Measurements from ENCODE around the gene XPR1. TPM values are rescaled to one million over a fixed set of nuclear protein-coding genes. Genes with fewer than 3 reads are reported as not detected.

XPR1 gene
- total and polyA plus RNA-seq, 9 donors, result 5.7 to 34.1 (median 17.3) TPM

GRCh38 chr1:180751921-180752320, 120.1 kb downstream of the XPR1 start:
- Histone ChIP-seq H3K9me3 (no peaks in the 10 kb centered on the region), H3K27ac (no peak overlapping the region), H3K4me3 (no peak overlapping the region), H3K36me3 (no peaks in the 10 kb centered on the region), H3K27me3 (no peaks in the 10 kb centered on the region), H3K4me1 (ENCODE audit: insufficient read depth) (no peaks in the 10 kb centered on the region)
- TF ChIP-seq EP300 (IDR thresholded peaks at IDR 0.05), result no peak
- no peak for TF ChIP-seq POLR2A (IDR thresholded peaks at IDR 0.05)
- TF ChIP-seq, protein P1, sequence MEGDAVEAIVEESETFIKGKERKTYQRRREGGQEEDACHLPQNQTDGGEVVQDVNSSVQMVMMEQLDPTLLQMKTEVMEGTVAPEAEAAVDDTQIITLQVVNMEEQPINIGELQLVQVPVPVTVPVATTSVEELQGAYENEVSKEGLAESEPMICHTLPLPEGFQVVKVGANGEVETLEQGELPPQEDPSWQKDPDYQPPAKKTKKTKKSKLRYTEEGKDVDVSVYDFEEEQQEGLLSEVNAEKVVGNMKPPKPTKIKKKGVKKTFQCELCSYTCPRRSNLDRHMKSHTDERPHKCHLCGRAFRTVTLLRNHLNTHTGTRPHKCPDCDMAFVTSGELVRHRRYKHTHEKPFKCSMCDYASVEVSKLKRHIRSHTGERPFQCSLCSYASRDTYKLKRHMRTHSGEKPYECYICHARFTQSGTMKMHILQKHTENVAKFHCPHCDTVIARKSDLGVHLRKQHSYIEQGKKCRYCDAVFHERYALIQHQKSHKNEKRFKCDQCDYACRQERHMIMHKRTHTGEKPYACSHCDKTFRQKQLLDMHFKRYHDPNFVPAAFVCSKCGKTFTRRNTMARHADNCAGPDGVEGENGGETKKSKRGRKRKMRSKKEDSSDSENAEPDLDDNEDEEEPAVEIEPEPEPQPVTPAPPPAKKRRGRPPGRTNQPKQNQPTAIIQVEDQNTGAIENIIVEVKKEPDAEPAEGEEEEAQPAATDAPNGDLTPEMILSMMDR (IDR thresholded peaks at IDR 0.05), result no peak
- DNase-seq, result no peak
- intact Hi-C loops (cut with DNase I), result no loop called here
- 89 to 93% (median 91%) methylated on average over 2 of the region's 2 CpGs for WGBS, 3 donors

- Histone ChIP-seq H3K36me3 (no peaks in the 10 kb centered on the region), H3K4me3 (no peak overlapping the region), H3K9me3 (no peaks in the 10 kb centered on the region), H3K27me3 (no peaks in the 10 kb centered on the region), H3K27ac (no peak overlapping the region), H3K4me1 (ENCODE audit: insufficient read depth) (no peaks in the 10 kb centered on the region)
- TF ChIP-seq, protein P1 (IDR thresholded peaks at IDR 0.05), result no peak
- TF ChIP-seq EP300 (IDR thresholded peaks at IDR 0.05), result no peak
- no peak for TF ChIP-seq POLR2A (IDR thresholded peaks at IDR 0.05)
- intact Hi-C loops (cut with DNase I), result no loop called here
- 94 to 99% (median 97%) methylated on average over 7 of the region's 7 CpGs for WGBS, 3 donors
- no peak for DNase-seq
These were observed 122.6 kb downstream of the XPR1 start for GRCh38 chr1:180754453-180754852.

- Histone ChIP-seq H3K27me3 (no peaks in the 10 kb centered on the region), H3K4me3 (no peak overlapping the region), H3K9me3 (no peaks in the 10 kb centered on the region), H3K27ac (no peak overlapping the region), H3K4me1 (ENCODE audit: insufficient read depth) (no peaks in the 10 kb centered on the region), H3K36me3 (no peaks in the 10 kb centered on the region)
- TF ChIP-seq, protein P1 (IDR thresholded peaks at IDR 0.05), result no peak
- no peak for TF ChIP-seq POLR2A (IDR thresholded peaks at IDR 0.05)
- no peak for TF ChIP-seq EP300 (IDR thresholded peaks at IDR 0.05)
- DNase-seq, result no peak
- WGBS, 3 donors, result 100% methylated on average over 1 of the region's 1 CpG
- intact Hi-C loops (cut with DNase I), result no loop called here
These were observed 125.8 kb downstream of the XPR1 start for GRCh38 chr1:180757657-180758056.

DNA sequence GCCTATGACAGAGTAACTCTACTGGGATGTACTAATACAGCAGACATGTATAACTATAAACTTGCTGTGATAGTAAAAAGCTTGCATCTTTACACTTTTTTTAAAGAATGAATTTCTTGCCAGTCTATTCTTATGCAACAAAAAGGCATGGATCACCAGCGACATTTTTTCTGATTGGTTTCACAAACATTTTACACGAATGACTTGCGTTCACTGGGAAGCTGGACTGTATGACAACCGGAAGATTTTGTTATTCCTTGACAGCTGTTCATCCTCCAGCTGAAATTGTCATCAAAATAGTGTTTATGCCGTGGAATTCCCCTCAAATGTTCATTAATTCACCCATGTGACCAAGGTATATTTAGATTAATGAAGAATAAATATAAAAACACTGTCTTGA, 131.0 kb downstream of the XPR1 start:
- TF ChIP-seq EP300 (IDR thresholded peaks at IDR 0.05) (no peak), POLR2A (IDR thresholded peaks at IDR 0.05) (no peak)
- TF ChIP-seq, protein P1 (IDR thresholded peaks at IDR 0.05), result no peak
- Histone ChIP-seq H3K27ac (no peak overlapping the region), H3K27me3 (no peaks in the 10 kb centered on the region), H3K4me3 (no peak overlapping the region), H3K9me3 (no peaks in the 10 kb centered on the region), H3K36me3 (no peaks in the 10 kb centered on the region), H3K4me1 (ENCODE audit: insufficient read depth) (no peaks in the 10 kb centered on the region)
- 86 to 89% (median 87%) methylated on average over 5 of the region's 5 CpGs for WGBS, 3 donors
- no peak for DNase-seq
- intact Hi-C loops (cut with DNase I), result no loop called here

DNA sequence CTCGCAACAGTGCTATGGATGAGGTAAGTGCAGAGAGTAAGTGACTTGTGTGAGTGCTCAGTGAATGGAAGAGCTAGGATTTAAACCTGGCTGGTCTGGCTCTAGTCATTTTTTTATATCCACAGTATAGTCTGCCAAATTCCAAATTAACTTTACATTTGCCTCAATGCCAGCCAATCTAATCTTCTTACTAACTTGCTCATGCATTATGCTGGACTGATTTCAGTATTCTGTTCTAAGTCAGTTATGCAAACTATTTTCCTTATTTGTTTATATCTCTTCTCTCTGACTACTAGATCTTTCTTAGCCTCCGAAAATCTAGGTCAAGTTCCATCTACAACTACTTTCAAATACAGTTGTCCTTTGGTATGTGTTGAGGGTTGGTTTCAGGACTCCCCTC, 133.3 kb downstream of the XPR1 start:
- 61 to 66% (median 62%) methylated on average over 2 of the region's 2 CpGs for WGBS, 3 donors
- no peak for TF ChIP-seq POLR2A (IDR thresholded peaks at IDR 0.05)
- no peak for TF ChIP-seq EP300 (IDR thresholded peaks at IDR 0.05)
- Histone ChIP-seq H3K27ac (no peak overlapping the region), H3K9me3 (no peaks in the 10 kb centered on the region), H3K4me3 (no peak overlapping the region), H3K27me3 (no peaks in the 10 kb centered on the region), H3K4me1 (ENCODE audit: insufficient read depth) (no peaks in the 10 kb centered on the region), H3K36me3 (no peaks in the 10 kb centered on the region)
- intact Hi-C loops (cut with DNase I), result no loop called here
- DNase-seq, result no peak
